ENCODE results near the gene SLC44A1.

The SLC44A1 gene

DNA sequence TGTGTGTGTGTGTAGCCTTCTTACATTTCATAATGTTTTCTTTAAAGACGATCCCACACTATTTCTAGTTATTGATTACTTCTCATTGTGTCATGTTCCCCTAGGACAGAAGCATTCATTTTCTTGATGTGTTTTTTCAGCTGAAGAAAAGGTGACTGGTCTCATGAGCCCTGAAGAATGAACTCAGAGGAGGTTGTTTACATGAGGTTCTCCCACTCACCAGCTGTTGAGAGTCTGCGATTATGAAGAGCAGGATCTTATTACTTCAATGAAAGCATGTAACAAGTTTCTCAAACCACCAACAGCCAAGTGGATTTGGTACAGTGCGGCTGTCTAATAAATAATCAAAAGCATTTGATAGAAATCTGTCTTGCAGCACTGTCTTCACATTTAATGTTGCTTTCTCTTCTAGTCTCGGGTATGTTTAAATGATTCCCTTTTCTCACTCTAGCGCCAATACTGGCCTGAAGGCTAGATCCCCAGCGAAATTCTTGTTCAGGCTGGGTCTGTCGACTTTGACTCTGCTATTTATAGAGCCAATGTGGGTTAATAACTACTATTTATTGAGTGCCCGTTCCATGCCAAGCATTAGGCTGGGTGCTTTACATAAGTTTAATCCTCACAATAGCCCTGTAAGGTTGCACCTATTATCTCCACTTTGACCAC, 193.8 kb downstream of the SLC44A1 start:
- DNase-seq, result no peak

GRCh38 chr9:105439428-105439827, 195.0 kb downstream of the SLC44A1 start:
- no peak for DNase-seq

- no peak for DNase-seq
These were observed 197.2 kb downstream of the SLC44A1 start for GRCh38 chr9:105441616-105442160.

GRCh38 chr9:105443121-105443520, 198.7 kb downstream of the SLC44A1 start:
- DNase-seq, result no peak

DNA sequence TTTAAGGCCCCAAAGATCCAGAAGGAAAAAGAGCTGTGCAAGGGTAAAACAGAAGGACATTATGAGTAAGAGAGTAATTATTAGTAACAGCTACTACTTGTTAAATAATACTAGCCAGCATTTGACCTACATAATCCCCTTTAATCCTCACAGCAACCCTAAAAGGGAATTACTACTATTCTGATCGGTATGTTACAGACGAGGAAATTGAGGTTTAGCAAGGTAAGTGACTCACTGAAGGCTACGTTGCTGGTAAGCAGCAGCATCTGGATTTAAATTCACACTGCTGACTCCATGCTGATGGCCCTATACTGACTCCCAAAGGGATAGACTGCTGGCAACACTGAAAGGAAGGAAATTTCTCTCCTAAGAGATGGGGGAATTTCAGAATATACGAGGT, 199.7 kb downstream of the SLC44A1 start:
- no peak for DNase-seq

DNA sequence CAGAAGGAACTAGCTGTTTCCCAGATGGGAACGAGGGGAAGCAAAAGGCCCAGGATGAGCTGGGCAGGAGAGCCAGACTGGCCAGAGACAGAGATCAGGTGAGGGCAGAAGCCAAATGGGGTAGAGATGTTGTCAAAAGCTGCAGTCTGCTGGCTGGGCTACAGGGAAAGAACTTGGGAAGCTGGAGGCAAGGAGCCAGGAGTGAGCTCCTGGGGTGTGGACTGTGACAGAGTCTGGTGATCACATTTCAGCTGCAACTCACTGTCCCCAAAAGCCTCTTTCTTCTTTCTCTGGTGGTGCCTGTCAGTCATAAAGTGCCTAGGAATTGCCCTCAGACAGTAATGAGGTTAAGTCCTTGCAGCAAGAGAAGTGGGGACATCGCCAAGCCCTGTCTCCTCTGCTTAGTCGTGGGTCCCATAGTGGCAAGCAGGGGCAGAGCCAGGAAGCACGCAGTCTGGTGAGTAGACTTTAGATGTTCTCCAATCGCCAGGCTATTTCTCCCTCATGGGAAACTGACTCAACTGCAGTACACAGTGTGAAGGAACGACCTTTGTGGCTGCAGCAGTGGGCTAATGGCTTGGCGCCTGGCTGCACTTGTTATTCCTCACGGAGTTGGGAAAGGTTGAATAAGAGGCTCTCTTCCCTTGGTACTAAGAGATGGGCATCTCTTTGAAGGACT, 200.9 kb downstream of the SLC44A1 start:
- no peak for DNase-seq

- no peak for DNase-seq
These were observed 202.9 kb downstream of the SLC44A1 start for GRCh38 chr9:105447386-105447813.

DNA sequence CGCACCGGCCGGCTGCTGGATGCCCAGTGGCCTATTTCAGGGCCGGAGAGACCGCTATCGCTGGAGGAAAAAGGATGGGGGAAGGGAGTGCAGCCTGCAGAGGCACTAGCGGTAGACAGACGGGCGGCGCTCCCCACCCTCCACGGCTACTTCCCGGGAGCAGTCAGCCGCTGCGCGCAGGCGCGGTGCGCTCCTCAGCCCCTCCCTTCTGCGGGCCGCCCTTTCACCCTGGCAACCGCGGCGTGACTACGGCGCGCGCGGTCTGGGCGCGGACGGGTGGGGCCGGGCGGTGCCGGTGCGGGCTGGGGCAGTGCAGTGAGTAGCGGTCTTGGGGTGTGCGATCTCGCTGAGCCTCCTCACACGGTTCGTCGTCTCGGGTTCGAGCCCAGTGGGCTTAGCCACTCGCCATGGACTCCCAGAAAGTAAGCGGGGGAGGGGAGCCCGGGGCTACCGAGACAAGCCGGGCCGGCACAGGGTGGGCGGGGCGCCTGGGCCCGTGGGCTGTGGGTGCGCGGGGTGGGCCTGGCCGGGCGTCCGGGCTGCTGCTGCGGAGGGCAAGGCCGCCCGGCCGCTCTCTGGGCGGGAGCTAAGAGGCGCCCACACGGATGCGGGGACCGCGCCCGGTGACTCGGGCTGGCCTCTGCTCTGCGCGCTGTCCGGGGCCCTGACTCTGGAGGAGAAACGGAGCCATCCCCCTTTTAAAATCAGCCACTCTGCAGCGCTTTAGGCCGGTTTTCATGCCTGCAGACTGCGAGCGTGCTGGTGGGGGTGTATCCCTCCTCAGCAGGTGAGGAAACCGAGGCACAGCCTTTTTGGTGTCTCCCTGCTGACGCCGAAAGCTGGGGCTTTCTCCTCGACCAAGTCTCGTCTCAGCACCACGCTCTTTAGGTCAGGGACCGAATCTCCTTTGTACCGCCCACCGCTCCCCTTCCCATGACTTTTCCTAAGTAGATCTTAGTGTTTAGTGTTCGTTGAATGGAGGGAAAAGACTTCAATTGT, 203.7 kb downstream of the SLC44A1 start, which contains the start of gene FSD1L:
Gene FSD1L (plus strand): TSS at position 221 of the 999 bp plus-strand sequence. CDS start 187 bp downstream, at position 408.
- peak; percentile 91 for DNase-seq

DNA sequence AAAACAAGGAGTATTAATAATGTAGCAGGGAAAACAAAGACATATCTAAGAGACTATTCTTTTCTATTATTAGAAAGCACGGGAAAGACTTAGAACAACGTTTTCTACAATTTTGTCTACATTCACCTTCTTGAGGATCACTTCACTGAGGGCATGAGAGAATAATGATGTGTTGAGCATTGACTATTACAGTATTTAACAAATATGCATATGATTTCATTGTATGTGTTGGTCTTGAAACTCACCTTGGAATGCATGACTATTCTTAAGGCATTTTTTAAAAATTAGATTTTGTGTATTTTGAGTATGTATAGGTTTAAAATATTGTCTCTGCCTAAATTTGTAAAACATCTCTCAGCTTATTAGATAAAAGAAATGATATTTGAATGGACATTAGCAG, 204.6 kb downstream of the SLC44A1 start:
- no peak for DNase-seq

- DNase-seq, result no peak
These were observed 207.7 kb downstream of the SLC44A1 start for GRCh38 chr9:105452185-105452584.

DNA sequence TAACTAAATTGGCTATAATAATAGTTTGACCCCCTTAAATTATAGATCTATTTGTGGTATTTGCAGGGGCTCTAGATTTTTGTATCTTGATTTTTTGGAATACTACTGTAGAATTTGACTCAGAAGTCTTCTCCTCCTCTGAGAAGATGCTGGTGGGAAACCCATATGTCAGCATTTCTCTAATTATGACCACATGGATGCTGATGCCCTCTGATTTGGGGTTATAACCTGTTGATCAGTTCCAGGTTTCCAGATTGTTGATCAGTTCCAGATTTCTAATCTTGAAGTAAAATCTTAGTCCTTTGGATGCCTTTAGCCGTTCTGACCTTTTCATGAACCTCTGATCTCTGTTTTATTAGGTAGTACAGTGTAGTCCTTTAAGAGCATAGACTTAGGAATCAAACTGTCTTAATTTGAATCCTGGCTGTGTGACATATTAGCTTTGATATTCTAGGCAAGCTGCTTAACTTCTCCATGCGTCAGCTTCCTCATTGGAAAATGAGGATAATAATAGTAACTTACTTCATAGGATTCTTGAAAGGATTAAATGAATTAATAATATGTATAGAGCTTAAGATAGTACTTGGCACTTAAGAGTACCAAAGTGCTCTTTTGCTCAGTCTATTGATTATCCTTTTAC, 211.5 kb downstream of the SLC44A1 start:
- DNase-seq, result no peak

DNA sequence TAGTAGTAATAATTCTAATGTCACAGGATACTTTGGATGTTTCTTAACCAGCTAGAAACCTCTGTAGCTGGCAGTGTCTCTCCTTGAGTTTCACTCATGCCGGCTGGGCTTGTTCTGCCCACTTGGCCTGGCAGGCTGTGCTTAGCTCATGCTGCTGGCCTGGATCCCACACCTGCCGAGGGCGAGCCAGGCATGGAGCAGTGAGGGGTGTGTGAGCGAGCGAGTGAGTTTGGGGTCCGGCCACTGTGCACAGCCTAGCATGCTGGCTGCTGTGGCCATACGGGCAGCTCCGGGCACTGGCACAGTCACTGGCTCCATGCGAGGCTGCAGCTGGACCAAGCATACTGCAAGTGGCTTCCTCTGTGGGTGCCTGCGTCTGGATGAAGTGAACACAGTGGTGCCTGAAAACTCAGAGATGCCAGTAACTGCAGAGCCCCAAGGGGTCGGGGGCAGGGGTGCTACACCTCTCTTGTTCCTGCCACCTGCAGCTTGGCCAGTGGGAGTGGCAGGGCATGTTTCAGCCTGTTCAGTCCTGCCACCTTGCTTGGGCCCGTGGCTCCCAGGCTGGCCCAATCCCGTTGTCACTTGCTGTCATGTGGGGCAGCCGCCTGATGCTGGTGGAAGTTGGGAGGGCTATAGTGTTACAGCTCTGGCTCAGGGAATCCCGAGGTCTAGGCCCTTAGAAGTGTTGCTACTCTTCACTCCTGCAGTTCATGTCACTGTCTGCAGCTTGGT, 213.3 kb downstream of the SLC44A1 start:
- DNase-seq, result no peak

- DNase-seq, result no peak
These were observed 214.0 kb downstream of the SLC44A1 start for GRCh38 chr9:105458404-105458803.

DNA sequence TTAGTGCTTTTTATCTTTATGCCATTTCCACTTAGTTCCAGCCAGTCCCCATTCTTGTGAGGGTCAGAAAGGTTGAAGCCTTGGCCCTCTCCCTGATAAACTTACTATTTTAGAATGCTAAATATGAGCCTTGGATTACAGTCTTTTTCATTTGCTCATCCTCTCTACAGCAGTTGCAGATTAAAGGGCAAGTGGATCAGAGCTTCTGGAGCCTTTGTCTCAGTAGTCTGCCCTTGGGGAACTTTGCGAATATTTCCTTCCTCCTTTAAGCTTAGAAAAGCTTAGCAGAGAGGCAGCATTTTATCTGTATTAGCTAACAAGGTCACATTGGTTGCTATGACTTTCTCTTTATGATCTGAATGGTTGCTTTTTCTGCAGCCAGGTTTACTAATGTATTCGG, 214.9 kb downstream of the SLC44A1 start:
- DNase-seq, result no peak

GRCh38 chr9:105466898-105467455, 222.5 kb downstream of the SLC44A1 start:
- DNase-seq, result no peak

DNA sequence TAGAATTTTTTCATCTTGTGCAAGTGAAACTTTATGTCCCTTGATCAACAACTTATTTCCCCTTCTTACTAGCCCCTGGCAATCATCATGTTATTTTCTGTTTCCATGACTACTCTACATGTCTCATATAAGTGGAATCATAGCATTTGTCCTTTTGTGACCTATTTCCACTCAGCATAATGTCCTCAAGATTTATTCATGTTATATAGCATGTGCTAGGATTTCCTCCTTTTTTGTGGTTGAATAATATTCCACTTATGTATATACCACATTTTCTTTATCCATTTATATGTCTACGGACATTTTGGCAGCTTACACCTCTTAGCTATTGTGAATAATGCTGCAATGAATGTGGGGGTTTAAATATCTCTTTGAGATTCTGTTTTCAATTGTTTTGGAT, 224.4 kb downstream of the SLC44A1 start:
- DNase-seq, result no peak

DNA sequence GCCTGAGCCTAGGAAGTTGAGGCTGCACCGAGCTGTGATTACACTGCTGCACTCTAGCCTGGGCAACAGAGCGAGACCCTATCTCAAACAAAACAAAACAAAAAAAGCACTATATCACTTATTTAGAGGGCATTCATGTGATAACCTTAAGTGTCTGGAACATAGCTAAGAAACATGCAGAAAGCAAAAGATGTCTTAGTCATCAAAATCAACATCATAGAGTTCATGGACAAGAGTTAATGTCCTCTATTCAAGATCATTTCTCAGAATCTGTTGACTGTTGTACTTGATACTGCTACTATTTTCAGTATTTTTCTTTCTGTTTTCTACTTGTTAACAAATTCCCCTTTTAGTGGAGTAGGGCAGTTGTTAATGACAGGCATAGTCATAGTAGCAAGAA, 228.8 kb downstream of the SLC44A1 start:
- no peak for DNase-seq

- DNase-seq, result no peak
These were observed 230.9 kb downstream of the SLC44A1 start for GRCh38 chr9:105475302-105475701.

- DNase-seq, result no peak
These were observed 235.4 kb downstream of the SLC44A1 start for GRCh38 chr9:105479846-105480245.

DNA sequence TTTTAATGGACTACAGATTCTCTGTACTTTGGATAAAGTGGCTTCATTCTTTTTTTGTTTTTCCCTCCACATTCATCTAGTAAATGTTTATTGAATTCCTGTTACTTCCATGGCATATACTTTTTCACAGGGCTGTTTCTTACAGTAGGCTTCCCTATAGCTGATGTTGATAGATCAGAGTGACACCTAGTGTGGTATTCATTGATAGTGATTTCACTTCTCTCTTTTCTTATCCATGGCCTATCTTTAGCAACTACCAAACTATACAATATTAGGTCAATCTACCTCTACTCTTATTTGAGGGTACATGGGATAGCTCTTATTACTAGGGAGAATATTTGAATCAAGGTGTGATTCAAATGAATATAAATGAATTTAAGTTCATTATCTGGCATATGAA, 239.2 kb downstream of the SLC44A1 start:
- DNase-seq, result no peak

DNA sequence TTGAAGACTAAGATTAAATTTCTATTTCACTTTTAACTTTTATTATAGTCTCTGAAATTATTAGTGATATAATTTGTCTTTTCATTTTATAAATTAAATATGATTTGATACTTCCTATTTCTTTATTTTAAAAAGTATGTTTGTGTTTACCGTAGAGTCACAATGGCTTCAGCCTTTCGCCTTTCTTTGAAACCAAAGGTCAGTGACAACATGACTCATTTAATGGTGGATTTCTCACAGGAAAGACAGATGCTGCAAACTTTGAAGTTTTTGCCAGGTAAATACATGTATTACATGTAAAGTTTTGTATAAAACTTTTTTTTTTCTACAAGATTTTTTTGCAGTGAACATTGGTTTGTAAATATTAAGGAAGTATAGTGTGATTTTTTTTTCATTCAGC, 239.8 kb downstream of the SLC44A1 start:
- no peak for DNase-seq

Measured in NCI-H345 (cell line).